HG02642 (cell line): ENCODE data around the gene DHRS7.

Experiments used
- ATAC-seq: cut with Tn5 transposase; IDR thresholded peaks from one replicate; pipeline ENCODE4 v1.9.1; 2021; ENCODE audit warnings: mild to moderate bottlenecking; ENCODE audit not compliant: unreplicated experiment, poor library complexity

The DHRS7 gene, protein sequence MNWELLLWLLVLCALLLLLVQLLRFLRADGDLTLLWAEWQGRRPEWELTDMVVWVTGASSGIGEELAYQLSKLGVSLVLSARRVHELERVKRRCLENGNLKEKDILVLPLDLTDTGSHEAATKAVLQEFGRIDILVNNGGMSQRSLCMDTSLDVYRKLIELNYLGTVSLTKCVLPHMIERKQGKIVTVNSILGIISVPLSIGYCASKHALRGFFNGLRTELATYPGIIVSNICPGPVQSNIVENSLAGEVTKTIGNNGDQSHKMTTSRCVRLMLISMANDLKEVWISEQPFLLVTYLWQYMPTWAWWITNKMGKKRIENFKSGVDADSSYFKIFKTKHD

GRCh38 chr14:60164712-60165546 lies at the start of gene DHRS7:
TSS of gene DHRS7 (minus strand) at chr14:60165398. CDS start at chr14:60165309, 89 bp downstream.
- ATAC-seq = peak; percentile 91

DNA sequence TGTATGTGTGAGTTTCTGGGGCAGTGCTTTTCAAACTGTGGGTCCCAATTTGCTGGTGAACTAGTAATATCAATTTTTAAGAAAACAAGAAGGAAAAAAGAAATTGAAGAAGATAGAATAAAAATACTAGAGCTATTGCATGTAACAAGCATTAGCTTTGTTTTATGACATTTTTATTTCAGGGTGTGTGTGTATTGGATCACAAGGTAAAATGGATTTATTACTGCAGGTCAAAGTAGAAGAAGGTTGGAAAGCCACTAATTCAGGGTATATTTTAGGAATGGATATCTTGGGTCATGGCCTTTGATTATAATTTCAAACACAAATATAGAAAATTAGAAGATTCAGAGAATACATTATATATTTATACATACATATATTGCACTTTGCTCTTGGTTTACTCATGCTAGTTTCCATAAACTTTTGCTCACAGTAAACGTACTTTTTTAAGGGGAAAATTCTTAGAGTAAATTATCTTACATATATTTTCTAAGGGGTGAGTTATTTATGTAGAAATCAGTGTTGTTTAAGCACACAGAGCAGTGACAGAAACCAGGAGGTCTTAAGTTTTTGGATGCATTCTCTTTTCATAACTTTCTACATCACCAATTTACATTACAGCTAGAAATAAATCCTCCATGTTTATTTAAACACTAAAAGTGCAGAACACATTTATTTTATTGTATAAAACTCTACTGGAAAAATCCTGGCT lies 49.4 kb upstream of the DHRS7 start:
- no peak for ATAC-seq

DNA sequence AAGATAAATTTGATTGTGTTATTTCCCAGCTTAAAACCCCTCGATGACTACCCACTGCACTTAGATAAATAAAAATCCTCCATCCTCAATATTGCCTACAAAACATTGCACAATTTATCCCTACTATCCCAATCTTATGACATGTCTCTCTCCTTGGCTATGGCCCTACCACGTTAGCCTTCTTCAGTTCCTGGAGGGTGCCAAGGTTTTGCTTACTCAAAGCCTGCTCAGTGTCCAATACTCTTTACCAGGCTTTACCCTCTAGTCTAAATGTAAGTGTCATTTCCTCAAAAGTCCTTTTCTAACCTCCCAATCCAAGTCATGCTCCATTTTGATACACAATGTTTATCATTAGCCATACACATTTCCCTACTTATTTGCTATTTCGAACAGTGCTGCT lies 48.8 kb upstream of the DHRS7 start:
- no peak for ATAC-seq

DNA sequence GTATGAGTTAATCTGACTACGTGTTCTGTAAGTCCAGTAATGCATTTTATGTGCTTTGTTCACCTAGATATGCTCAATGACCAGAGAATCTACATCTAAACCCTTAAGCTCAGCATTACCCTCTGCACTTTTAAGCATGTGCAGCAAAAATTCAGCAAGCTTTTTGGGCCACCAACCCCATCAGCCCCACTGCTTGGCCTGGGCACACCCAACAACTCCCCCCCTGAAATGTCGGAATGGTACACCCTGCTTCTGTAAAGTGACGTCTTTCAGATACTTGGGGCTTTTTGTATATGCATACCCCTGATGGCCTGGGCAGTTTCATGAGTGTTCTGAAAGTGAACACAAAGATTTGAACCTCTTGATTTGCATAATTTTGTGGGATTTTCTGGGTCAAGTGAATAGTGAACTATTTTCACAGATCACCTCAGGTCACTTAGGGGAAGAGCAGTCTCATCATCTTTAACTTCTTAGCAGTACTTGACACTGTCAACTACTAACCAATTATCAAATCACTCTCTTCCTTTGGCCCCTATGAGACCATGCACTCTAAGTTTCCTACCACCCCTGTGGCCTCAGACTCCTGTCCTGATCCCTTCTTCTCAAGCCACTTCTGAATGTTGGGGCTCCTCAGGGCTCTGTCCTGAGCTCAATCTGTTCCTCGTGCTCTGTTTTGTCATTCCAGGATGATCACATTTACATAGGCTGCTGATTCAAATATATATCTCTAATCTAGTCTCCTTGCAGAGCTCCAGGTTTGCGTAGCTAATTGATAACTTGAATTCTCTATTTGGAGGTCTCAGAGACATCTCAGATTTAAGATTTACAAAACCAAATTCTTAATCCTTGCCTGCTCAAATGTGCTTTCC lies 47.5 kb upstream of the DHRS7 start:
- peak; percentile 91 for ATAC-seq

- ATAC-seq = no peak
Observed at GRCh38 chr14:60211153-60211552, 46.0 kb upstream of the DHRS7 start.

GRCh38 chr14:60210703-60211102 lies 45.5 kb upstream of the DHRS7 start:
- ATAC-seq = no peak

GRCh38 chr14:60206837-60207533 lies 41.8 kb upstream of the DHRS7 start:
- peak; percentile 46 for ATAC-seq

DNA sequence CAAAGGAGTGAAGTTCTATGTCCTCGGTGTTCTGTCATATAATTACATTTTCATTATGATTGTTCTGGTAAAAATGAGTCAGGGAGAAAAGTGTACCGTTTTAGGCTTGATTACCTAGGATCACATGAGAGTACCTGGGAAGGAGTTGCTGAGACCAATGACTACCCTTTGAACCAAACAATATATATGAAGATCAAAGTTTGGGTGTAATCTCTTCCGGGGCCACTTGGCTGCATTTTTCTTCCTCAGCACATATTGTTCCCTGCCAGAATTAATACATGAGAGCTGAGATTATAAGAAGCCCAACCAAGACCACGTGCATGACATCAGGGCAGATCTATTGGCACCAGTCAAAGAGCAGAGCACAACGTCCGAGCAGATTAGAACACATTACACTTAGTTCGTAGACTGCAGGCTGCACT lies 41.1 kb upstream of the DHRS7 start:
- ATAC-seq = no peak

DNA sequence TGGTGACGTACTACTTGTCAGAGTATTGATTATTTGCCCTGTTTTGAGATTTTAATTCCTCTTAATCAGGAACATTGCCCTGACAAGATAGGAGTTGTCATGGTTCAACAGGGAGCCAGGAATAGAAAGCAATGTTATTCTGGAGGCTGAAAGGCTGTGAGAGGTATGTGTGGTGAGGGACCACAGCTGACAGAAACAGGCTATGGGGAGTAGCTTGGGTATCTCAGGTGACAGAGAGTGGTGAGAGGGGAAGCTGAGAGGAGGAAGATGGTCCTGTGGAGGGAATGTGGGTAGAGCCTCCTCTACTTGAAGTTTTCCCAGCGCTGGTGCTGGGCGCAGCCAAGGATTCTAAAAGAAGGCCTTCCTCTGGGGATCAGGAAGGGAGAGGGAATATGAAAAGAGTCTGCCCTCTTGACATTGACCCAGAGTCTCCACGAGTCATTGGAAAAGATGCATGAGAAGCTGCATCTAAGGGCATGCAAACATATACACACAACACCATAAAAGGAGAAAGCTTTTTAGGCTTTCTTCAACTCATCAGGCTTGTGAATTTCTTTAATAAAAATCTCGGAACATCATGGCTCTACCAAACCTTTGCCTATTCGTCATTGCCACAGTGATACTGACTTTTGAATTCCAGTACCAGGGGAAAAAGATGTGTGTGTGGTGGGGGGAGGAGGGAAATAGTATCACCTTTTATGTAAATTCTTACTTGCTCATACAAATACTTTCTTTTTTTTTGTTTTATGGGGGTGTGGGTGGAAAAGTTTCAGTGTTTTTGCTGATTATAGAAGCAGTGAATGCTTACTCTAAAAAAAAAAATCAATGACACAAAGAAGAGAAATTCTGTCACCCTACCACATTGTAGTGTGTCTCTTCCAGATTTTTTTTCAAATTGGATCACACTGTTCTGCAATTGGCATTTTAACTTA lies 39.9 kb upstream of the DHRS7 start:
- peak; percentile 63 for ATAC-seq

DNA sequence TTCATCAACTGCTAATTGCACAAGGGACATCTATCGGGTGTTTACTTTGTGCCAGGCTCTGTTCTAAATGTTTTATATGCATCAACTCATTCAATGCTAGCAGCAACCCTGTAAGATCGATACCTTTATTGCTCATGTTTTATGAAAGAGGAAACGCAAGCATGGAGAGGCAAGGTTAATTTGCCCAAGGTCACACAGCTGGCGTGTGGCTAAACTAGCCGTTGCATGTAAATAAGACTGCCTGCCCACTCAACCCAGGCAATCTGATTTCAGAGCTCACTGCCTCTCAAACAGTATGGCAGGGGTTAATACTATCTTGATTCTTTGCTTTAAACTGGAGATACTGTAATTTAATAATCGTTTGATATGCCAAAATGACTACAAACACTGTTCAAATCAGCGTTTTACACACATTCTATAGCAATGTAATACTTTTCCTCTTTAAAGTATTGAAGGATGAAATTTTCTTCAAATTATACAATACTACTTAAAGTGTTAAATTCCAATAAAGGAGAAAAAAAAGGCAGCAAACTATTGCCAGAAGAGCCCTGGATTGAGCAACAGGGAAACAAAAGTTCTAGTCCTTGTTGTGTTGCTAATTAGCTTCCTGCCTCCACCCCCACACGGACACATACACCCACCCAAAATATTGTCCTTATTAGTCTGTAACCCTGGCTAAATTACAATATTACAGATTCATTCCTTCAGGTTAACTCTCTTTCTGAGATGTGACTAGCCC lies 39.1 kb upstream of the DHRS7 start:
- ATAC-seq = peak; percentile 79

- ATAC-seq = no peak
Observed at GRCh38 chr14:60199321-60199720, 34.1 kb upstream of the DHRS7 start.

- ATAC-seq = no peak
Observed at GRCh38 chr14:60197629-60198303, 32.6 kb upstream of the DHRS7 start.

DNA sequence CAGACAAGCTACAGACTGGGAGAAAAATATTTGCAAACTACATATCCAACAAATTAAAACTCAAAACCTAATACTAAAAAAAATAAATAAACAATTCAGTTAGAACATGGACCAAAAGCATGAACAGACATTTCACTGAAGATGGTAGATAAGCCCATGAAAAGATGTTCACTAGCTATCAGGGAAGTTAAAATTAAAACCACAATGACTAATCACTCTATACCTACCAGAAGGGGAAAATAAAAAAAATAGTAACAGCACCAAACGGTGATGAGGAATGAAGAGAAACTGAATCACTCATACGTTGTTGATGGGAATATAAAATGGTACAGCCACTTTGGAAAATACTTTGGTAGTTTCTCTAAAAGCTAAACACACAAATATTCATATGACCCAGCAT lies 31.1 kb upstream of the DHRS7 start:
- ATAC-seq = no peak

- peak; percentile 70 for ATAC-seq
Observed at GRCh38 chr14:60195179-60195810, 30.1 kb upstream of the DHRS7 start.

- no peak for ATAC-seq
Observed at GRCh38 chr14:60189923-60190840, 25.0 kb upstream of the DHRS7 start.

- no peak for ATAC-seq
Observed at GRCh38 chr14:60188696-60189095, 23.5 kb upstream of the DHRS7 start.
